HPDE6-E6E7 (cell line): ENCODE data around the gene IFT74.

ENCODE experiments used
- DNase-seq: peaks from one replicate; pipeline ENCODE4 v3.0.0; 2011; ENCODE audit warnings: missing footprints; ENCODE audit errors: extremely low spot score

Gene IFT74

DNA sequence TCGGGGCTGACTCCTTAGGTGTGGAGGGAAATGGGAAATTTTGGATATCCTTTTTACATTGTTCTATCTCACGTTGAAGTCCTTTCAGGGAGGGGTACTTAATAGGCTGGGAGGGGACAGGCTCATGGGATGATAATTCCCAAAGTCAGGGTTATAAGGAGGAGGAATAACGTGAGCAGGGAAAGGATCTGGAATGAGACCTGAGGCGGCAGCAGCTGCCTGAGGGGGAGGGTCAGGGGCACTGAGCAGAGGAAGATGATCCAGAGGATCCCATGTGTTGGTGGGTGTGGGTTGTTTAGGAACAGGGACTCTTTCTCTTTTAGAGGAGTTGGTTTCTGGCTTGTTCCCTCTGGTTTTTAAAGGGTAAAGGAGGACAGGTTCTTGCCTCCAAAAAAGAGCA, 18.7 kb downstream of the IFT74 start:
- DNase-seq = no peak

DNA sequence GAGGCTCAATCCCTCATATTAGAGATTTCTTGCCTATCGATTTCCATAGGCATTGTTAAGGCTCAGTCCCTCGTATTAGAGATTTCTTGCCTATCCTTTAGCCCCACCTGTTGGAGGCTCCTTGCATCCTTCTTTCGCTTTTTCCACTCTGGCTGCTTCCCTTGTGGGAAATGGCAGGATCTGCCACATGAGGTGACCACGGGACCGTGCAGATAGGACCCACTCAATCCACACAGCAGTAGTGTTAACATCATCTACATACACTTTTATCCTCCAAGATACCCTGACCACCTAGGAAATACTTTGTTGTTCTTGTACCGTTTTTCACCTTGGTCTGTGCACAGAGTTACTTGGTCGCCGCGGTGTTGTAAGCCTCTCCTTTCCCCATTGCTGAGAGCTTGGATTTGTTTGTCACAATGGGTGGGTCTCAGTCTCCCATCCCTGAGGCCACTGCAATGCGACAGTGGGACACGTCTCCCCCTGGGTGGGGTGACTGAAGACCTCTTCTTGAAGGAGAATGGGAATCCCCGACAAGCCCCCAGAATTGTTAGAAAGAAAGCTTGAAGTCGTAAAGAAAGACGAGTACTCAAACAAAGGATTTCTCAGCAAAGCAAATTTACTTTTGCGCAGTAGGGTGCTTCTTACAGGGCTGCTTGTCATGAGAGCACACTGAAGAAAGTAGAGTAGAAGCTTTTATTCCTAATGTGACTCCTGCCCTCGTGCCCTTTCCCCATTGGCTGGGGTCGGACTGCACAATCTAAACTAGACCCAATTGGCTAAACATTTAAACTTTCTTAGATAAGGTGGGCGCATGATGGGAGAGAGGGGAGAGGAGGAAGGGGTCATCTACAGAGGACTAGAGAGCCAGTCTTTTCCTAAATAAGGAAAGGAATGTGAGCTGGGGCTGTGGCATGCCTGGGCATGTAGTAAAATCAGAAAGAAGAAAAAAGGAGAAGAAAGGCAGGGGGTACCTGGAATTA, 19.8 kb downstream of the IFT74 start:
- peak; percentile 25 for DNase-seq

DNA sequence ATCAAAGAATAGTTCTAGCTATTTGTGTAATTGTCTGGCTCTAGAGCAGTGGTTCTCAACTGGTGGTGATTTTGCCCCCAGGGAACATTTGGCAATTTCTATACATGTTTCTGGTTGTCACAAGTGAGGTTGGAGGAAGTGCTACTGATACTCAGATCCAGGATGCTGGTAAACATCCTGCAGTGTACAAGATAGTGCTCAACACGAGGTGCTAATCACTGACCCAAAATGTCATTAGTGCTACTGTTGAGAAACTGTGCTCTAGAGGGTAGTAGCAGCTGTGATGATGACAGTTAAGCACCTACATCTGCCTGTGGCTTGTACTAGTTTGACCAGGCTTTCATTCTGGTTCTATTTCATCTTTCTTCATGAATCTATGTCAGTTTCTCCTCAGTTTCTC, 27.1 kb downstream of the IFT74 start:
- DNase-seq = no peak

DNA sequence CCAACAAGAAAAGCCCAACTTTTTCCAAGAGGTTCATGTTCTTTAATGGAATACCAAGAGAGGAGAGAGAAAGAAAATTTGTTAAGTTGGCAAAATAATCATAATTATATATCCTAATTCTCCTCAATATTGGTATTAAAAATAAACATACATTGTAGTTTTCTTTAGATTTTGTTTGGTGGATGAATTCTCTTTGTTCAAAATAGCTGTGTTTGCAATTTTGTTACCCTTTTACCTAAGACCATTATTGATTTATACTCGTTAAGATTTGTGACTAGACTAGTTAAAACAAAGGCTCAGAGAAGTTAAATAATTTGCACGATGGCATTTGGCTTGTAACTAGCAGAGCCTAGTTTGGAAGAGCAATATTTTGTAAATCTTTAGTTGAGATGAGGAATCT, 39.6 kb downstream of the IFT74 start:
- DNase-seq = no peak

DNA sequence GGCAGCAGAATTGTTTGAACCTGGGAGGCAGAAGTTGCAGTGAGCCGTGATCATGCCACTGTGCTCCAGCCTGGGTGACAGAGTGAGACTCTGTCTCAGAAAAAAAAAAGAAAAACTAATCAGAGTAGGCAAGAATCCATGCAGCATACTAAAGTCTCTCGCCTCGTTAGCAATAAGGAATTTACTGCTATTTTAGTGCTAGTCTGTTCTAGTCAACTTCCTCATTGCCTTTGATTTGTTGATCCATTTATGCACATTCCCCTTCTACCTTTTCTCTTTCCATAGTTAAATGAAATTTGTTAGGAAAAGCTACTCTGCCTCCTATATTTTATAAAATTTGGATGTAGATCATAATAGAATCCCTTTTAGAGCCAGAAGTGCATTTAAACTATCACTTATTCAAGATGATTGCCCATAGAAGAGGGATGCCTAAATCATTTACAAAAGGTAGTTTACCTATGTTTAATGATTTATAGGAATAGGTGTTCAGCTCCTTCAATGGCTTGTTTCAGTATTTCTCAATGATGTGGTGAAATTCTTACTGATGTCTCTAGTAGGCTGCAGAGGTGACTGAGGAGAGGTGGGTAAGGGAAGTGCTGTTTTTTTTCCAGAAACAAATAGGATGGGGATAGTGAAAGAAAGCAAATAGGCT, 47.3 kb downstream of the IFT74 start:
- DNase-seq = no peak

DNA sequence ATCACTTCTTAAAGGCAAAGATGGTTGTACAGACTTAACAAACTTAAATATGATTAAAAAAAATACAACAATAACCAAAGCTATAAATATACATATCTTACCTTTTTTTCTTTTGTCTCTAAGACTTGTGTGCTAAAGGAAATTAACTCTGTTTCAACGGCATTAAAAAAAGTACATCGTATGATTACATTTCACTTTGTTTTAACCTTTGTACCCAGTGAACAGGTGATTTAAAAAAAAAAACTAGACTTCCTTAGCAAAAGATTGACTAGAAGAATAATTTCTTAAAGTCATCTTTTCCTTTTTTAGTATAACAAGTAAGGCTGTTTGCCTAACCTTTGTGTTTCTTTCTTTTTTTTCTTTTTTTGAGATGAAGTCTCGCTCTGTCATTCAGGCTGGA, 49.3 kb downstream of the IFT74 start, which contains the start of gene LRRC19:
Gene LRRC19, minus strand, starts transcription at position 182 of the 400 bp plus-strand sequence. CDS start 5,978 bp downstream, outside the sequence.
- DNase-seq = no peak

DNA sequence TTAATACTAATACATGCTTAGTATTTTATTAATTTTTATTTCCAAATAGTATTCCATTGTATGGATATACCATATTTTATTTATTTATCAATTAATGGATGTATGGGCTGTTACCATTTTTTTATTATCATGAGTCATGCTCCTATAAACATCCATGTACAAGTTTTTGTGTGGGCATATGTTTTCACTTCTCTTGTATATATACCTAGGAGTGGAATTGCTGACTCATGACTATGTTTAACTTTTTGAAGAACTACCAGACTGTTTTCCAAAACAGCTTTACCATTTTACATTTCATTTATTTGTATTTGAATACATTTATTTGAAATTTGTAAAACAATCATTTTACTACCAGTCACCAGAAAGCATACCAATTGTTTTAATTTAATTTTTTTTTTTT, 63.4 kb downstream of the IFT74 start:
- no peak for DNase-seq

DNA sequence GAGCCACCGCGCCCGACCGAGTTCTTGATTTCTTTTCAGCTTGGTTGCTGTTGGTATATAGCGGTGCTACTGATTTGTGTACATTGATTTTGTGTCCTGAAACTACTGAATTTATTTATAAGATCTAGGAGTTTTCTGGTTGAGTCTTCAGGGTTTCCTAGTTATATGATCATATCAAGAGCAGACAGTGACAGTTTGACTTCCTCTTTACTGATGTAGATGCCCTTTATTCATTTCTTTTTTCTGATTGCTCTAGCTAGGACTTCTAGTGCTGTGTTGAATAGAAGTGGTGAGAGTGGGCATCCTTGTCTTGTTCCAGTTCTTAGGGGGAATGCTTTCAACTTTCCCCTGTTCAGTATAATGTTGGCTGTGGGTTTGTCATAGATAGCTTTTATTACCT, 66.7 kb downstream of the IFT74 start:
- DNase-seq = no peak

DNA sequence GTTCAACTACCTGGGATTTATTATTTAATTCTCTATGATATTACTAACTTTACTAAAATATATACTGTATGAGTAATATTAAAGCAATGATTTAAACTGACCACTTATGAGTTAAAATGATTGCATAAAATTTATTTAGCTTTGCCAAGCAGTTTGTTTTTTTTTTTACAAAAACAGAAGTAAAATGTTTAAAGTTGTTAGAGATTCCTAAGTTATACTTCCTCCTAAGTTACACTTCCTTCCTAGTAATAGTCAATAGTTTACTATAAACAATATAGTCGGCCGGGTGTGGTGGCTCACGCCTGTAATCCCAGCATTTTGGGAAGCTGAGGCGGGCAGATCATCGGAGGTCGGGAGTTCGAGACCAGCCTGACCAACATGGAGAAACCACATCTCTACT, 73.0 kb downstream of the IFT74 start:
- DNase-seq = no peak

DNA sequence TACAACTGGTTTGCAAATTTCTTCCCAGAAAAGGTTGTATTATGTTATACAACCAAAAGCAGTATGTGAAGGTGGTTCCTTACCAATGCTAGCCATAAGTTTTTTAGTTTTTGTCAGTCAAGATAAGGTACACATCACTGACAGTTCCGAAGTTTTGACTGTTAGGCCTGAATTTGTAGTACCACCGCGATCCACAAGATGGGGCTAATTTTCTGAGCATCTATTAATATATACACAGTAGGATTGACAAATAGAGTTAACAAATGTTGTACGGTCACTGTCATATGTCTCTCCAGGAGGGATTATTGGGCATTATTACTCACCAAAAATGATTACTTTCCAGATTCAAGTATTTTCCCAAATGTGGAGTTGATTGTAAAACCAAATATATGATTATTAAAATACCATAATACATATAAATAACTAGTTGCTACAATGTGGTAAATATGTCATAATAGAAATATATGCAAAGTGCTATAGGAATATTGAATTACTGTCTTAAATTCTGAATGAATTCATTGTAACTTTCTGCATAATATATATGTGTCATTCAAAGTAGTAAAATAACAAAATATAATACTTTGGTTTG, 77.7 kb downstream of the IFT74 start:
- peak; percentile 37 for DNase-seq

DNA sequence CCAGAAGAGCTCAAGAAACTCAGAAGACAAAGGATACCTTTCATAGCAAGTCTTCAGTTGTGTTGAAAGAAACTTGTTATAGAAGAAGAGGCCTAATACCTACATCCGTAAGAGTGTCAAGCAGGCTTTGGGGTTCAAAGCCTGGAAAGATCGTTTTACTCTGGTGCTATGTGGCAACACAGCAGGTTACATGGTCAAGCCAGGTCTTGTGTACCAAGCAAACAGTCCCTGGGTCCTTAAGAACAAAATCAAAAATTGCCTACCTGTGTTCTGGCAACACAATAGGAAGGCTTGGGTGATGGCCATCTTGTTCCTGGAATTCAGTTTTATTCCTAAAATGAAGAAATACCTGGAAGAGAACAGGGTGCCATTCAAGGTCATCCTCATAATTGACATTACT, 81.3 kb downstream of the IFT74 start:
- no peak for DNase-seq

DNA sequence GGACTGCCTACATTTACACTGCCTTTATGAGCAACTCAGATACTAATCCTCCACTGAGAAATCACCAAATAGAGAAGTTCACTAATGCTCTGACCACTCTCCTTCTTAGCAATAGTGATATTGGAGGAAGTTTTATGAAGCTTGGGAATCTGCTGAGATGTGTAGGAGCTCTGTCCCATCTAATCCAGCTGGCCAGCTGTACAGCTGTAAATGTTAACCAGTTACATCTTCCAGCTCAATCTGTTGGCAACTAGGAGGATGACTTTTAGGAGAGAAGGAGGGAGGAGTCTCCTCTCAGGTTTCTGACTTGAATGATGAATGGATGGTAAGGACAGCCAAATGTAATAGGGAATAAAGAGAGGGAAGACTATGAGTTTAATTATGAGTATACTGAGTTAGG, 85.5 kb downstream of the IFT74 start:
- no peak for DNase-seq

DNA sequence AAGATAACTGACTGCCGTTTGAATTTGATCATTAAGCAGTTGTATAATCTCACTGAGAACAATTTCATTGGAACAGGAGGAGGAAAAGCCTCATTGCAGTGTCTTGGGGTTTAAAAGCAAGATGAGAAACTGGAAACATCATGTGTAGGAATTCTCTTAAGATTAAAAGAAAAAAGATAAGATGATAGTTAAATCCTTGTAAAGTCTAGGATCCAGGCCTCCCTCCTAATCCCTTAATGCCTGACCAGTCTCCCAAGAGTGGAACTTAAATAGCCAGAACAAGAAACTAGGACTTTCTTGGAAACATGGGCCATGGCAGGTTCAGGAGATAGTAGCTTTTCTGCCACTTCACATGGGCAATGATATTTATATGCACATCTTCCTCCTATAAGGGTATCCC, 86.3 kb downstream of the IFT74 start:
- DNase-seq = no peak

DNA sequence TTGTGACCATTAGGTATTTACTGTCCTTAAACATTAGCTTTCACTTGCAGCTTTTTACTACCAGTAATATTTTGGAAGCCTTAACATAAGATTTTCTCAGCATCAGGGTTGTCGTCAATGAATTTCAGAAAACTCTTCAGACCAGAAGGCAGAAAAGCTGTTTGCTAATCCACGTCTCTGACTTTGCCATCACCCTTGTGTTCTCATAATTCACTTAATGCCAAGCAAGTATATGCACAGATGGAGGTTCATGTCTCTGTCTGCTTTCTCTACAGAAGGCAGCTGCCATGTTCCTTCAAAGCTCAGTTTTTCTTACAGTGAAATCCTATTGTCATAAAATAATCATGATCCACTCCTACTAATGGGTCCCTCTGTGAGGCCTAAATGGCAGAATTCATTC, 87.0 kb downstream of the IFT74 start:
- no peak for DNase-seq

DNA sequence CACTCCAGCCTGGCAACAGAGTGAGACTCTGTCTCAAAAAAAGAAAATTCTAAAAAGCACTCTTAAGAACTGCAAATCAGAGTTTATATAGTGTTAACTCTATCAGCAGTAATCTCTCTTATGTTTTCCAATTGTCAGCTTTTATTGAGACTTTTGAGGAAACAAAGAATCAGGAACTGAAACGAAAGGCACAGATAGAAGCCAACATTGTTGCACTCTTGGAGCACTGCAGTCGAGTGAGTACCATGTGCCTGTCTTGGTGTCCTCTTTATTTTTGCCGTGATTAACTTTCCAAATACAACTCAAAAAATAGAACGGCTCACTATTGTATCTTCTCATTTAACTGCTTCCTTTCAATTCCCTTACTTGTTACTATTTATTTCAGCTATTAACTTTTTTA, 90.9 kb downstream of the IFT74 start:
- DNase-seq = no peak

DNA sequence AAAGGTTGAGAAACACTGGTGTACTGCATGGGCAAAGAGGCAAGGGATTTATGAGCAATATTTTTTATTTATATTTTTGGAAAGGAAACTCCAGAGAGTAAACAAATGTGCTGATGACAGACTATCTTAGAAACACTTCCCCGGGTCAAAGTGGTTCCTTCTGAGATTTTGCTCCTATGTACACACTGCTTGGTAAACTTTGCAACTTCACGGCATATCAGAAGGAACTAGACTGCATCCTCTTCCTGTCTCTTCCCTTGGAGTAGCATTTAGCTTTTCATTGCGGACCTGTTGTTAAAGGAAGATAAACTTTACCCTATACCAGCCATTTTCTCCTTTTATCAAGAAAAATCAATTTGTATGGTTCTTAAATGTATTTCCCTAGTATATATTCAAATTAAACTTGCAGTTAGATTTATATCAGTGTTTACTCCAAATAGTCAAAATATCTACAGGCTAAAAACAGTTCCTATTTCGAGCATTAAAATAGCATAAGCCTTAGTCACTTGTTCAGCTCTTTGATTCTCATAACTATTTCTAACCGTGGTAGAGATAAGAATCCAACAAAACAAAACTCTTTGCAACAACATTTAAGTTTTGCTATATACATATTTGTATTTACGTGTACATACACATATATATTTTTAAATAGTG, 97.3 kb downstream of the IFT74 start:
- DNase-seq = no peak

DNA sequence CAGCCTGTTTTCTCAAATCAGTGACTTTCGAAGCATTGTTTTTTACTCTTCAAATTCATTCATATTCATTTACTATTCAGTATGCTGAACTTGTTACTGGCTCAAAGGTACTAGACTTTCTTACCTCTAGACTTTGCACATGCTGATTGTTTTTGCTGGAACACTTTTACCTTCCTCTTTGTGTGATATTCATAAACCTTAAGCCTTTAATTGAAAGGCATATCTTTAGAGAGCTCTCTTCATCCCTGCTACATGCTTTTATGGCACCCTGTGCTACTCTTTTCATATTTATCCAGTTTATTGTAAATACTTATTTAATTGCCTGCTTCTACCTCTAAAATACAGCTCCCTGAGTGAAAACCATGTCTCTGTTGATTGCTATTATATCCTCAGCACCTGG, 97.9 kb downstream of the IFT74 start:
- no peak for DNase-seq

DNA sequence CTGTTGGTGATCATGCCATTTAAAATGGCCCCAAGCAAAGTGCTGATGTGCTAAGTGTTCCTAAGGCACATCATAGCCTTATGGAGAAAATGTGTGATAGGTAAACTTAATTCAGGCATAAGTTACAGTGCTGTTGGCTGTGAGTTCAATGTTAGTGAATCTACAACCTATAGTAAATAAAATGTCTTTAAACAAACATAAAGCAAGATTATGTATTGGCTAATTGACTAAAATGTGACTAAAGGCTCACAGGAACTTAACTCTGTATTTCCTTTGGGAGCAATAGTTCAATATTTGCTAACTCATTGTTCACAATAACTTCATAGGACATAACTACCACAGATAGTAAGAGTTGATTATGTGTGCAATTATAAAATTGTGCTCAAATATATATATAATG, 98.6 kb downstream of the IFT74 start:
- DNase-seq = no peak

DNA sequence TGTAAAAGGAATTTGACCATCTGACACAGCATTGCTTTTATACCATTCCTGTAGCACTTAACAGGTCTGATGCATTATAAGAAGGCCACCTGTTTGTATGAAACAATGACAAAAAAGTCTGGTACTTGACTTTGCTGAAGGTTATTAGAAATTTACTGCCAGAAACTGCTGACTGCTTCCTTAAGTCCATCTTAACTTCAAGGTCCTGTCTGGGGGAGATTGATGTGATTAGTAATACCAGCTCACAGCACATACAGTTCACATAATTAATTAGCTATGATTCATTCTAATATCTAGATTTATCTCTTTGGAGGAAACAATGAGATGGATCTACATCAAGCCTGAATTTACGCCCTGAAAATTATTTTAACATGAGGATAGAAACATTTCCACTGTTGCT, 103.2 kb downstream of the IFT74 start:
- no peak for DNase-seq

DNA sequence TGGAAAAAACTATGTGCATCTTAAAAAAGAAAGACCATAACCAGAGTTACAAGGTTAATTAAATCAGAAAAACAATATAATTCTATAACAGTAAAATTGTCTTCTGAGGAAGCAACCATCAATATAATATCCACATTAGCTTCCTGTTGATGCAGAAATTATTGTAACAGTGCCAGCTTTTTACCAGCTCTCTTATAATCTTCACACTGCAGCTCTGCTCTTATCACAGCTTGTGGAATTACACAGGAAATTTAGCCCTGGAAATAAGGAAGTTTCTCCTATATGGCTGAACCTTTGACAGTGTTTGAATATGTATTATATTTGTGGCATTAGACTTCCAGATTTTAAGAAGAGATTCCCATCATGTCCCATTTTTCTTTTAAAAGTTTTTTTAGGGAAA, 103.7 kb downstream of the IFT74 start:
- DNase-seq = no peak

DNA sequence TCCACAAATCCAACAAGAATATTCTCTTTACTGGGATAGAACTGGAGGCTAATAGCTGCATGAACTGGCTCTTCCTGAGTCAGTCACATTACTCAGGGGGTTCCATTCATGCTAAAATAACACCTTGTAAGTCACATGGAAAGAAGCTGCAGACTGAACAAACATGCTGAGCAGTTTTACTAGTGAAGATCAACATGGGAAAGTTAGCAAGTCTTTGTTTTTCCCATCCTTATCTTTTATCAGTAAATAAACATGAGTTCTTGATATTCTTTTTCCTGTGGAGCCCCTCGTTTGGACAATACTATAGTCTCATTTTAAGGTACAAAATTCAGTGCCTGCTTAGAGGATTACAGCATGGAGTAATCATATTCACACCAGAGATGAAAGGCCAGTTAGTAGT, 109.1 kb downstream of the IFT74 start:
- no peak for DNase-seq
